Activated gamma-delta T cell (primary cell): ENCODE data around the gene GLI3.

Experiments used
- DNase-seq: peaks from one replicate; lab custom pipeline; 2025; lab: John Stamatoyannopoulos, UW

The GLI3 gene

GRCh38 chr7:42143711-42144600 lies 93.1 kb downstream of the GLI3 start:
- no peak for DNase-seq

GRCh38 chr7:42142089-42142488 lies 94.9 kb downstream of the GLI3 start:
- DNase-seq, result no peak

- DNase-seq, result no peak
These were observed 97.3 kb downstream of the GLI3 start for GRCh38 chr7:42139751-42140150.

- no peak for DNase-seq
These were observed 98.3 kb downstream of the GLI3 start for GRCh38 chr7:42138691-42139090.

- DNase-seq, result no peak
These were observed 99.1 kb downstream of the GLI3 start for GRCh38 chr7:42137941-42138340.

GRCh38 chr7:42137431-42137830 lies 99.6 kb downstream of the GLI3 start:
- no peak for DNase-seq

GRCh38 chr7:42135728-42136127 lies 101.3 kb downstream of the GLI3 start:
- DNase-seq, result no peak

- no peak for DNase-seq
These were observed 102.6 kb downstream of the GLI3 start for GRCh38 chr7:42134276-42134876.

- DNase-seq, result no peak
These were observed 103.7 kb downstream of the GLI3 start for GRCh38 chr7:42133321-42133720.

GRCh38 chr7:42128703-42129102 lies 108.3 kb downstream of the GLI3 start:
- DNase-seq, result no peak

GRCh38 chr7:42127232-42127622 lies 109.8 kb downstream of the GLI3 start:
- DNase-seq, result no peak

GRCh38 chr7:42126475-42127231 lies 110.4 kb downstream of the GLI3 start:
- DNase-seq, result no peak

- DNase-seq, result no peak
These were observed 111.7 kb downstream of the GLI3 start for GRCh38 chr7:42125321-42125720.

GRCh38 chr7:42123716-42124115 lies 113.3 kb downstream of the GLI3 start:
- DNase-seq, result no peak

GRCh38 chr7:42120191-42120590 lies 116.8 kb downstream of the GLI3 start:
- no peak for DNase-seq

GRCh38 chr7:42117201-42117600 lies 119.8 kb downstream of the GLI3 start:
- no peak for DNase-seq

- no peak for DNase-seq
These were observed 121.2 kb downstream of the GLI3 start for GRCh38 chr7:42115795-42116194.

- no peak for DNase-seq
These were observed 126.7 kb downstream of the GLI3 start for GRCh38 chr7:42110333-42110732.

- no peak for DNase-seq
These were observed 128.0 kb downstream of the GLI3 start for GRCh38 chr7:42108803-42109528.

- DNase-seq, result no peak
These were observed 129.3 kb downstream of the GLI3 start for GRCh38 chr7:42107484-42108240.

- no peak for DNase-seq
These were observed 130.4 kb downstream of the GLI3 start for GRCh38 chr7:42106562-42106961.
